ENCODE results near the gene LCN15. TPM values are rescaled to one million over a fixed set of nuclear protein-coding genes. Genes with fewer than 3 reads are reported as not detected.

LCN15 gene
- total RNA-seq, 1 donor from 2014 or later = not detected

DNA sequence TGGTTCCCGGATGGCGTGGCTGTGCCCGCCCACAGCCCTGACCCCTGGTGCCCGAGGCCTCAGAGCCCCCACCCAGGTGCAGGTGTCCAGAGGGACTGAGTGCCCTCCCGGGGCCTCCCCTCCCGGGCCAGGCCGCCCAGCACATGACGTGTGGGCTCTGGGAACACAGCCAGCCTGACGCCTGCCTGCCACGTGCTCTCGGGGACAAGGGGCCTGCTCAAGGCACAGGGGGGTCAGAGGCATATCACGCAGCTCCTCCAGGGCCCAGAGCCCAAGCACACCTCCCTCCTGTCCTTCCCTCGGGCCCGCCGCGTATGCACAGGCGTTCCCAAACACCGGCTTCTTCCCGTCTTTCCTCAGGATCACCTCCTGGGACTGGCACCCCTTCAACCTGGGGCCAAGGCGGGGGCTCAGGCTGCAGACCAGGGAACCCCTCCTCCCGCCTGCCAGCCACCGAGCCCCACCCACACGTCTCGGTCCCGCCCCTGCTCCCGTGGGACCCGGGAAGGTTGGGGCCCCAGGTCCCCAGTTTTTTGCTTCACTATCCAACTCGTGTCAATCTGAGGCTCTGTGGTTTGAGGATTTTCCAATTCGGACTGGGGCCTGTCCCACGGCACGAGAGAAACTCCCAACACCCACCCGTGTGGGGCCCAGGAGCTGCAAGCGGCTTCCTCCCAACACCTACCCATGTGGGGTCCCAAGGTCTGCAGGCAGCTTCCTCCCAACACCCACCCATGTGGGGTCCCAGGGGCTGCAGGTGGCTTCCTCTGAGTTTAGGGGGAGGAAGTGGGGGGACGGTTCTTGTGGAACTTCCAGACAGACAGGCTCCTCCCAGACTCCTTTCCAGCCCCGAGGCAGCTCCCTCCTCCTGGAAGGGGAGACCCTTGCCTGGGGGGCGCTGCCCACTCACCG lies 23.1 kb downstream of the LCN15 start:
- DNase-seq = no peak

DNA sequence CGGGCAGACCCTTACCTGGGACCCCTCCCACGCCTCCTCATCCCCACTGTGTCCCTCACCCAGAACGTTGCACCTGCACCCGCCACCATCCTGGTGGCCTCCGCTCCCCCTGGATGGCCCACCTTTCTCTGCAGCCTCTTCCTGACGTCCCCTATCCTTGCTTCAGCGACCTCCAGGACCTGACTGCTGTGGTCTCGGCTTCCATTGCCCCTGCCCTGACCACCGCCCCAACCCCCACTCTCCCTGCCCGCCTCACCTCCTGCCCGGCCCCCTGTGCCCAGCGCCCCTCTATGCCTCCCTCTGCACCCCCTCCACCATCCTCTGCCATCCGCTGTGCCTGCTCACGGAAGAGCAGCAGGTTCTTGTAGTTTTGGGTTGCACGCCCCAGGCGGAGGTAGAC lies 23.8 kb downstream of the LCN15 start:
- DNase-seq = no peak

DNA sequence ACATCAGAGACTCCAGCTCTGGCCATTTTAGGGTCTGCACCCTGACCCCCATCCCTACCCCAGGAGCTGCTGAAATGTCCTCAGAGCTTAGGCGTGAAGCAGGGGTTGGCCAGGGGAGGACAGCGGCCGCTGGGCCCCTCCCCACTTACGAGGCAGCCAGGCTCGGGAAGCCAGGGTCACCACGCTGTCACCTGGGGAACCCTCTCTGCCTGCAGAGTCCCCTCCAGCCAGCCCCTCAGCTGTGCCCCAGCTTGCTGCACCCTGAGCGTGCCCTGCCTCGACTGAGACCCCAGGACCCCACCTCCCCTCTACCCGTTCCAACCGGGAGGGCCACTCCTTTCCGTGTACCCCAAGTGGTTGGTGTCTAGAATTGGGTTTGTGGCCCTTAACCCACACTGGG lies 24.2 kb downstream of the LCN15 start:
- DNase-seq = no peak

DNA sequence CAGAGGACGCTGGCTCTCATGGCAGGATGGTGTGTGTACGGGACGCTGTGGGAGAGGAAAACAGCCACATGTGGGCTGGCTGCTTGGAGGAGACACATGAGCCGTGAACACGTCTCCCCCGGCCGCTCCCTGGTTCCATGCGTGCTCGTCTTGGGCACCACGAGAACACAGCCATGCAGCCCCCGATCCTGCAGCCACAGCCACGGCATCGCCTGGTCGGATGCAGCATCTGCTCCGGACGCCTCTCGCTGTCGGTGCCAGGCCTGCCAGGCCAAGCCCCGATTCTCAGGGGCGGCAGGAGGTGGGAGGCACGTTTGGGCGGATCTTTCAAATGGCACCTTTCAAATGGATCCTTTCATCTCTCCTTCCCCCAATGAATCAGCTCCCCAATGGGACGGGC lies 24.8 kb downstream of the LCN15 start:
- DNase-seq = no peak

DNA sequence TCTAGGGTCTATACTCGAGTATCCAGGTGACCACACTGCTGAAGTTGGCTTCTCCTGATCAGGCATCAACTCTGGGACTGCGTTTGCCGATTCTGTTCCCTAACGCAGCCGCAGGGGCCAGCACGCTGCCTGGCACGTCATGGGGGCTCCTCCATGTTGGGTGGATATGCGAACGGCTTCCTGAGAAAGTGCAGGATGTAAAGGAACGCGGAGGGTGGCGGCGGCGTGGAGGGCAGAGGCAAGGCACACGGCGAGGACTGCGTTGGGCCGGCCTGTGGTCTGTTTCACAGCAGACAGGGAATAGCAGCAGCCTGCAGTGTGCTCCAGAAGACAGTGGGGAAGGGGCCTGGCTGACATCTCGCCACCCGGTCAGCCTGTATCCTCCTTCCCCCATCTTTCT lies 25.4 kb downstream of the LCN15 start:
- no peak for DNase-seq

DNA sequence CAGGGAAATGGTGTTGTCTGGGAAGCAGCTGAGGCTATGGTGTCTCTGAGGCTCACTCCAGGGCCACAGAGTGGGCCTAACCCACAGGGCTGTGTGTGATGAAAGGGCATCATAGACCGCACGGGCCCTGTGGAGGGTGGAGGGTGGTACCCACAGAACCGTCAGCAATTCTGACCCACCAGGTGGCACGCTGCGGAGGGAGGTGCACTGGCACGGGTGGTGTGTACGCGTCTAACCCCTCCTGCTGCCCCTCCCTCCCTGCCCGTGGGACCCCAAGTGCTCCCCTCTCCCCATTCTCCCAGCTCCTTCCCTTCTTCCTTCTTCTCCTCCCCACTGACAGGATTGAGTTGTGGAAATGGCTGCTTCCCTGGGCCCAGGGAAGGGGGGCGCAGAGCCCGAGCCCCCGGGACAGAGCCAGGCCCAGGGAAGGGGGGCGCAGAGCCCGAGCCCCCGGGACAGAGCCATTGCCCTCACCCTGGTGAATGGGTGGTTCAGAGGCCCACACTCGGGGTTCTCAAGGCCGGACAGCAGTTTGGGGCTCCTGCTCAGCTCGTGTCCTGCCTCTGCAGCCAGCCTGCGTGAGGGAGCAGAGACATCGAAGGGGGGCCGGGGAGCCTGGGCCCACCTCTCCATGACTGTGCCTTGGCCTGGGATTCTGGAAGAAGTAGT lies 28.4 kb downstream of the LCN15 start:
- DNase-seq = no peak

DNA sequence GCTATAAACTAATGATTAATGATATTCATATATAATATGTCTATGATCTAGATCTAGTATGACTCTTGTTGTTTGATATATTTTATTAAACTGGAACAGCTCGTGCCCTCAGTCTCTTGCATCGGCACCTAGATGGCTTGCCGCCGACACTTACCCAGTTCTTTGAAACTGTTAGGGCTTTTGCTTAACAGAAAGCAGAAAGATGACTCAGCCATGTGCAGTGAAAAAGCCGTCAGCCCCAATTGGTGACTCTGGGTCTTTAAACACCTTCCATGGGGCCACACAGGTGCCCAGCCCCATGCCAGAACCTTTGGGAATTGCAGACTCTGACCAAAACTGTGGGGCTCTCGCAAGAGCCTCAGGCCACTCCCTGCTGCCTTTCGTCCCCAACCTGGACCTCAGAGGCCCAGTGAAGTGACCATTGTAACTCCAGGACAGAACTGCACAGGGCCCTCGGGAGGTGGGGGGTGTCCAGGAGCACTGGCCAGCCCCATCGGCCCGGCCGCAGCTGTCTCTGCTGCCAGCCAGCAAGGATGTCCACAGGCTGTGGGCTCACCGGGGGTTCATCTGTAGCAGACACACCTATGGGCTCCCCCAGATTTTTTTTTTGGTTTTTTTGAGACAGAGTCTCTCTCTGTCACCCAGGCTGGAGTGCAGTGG lies 29.4 kb downstream of the LCN15 start:
- no peak for DNase-seq

DNA sequence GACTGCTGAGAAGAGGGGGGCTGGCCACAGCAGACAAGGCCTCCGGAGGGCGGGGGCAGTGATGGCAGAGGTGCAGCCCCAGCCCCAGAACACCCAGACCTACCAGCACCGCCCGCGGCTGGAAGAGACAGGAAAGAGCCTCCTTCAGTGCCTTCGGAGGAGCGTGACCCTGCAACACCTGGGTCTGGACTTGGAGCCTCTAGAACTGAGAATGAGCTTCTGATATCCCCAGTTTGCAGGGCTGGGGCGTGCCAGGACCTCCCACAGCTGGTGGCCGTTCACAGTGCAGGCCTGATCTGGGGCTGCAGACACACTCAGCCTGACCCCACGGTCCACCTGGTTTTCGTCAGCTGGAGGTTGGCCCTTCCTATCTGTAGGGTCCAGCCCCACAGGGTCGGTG lies 30.7 kb downstream of the LCN15 start:
- no peak for DNase-seq

DNA sequence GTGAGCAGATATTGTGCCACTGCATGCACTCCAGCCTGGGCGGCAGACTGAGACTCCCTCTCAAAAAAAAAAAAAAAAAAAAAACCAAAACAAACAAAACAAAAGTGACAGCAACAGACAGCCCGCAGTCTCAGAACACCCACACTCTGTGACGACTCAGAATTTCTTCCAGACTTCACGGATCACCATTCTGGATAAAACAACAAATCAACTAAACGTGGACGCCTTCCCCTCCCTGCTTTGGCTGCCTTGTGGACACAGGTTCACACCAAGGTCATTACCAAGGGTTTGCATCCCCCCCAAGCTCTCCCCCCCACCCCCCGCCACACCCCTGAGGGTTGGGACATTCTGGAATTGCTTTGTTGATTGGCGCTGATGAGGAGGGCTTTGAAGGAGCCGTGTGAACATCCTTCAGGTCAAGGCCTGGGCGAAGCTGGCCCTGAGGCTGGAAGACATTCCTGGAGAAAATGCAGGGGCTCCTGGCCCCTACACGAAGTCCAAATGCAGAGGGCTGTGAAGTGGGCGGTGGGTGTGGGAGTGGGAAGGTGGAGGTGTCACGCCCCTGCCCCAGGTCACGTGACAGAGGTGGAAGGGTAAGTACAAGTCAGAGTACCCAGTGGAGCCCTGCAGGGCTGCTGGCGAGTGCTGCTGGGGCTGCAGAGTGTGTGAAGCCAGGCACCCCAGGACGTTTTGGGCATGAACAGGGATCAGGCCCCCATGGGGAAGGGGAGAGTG lies 31.7 kb downstream of the LCN15 start:
- no peak for DNase-seq

DNA sequence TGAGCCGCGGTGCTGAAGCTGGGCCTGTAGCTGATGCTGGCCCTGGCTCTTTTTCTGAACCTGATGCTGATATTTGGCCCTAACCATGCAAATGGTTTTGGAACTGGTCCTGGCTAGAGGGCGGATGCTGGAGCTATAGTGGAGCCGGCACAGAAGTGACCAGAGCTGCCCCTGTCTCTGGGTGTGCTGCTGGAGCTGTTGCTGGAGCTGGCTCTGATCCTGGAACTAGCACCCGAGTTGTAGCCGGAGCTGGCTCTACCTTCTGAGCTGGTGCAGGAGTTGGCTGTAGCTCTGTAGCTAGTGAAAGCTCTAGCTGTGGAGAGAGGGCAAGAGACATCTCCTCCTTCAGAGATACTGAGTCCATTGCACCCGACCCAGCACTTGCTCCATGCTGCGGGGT lies 34.4 kb downstream of the LCN15 start:
- no peak for DNase-seq

DNA sequence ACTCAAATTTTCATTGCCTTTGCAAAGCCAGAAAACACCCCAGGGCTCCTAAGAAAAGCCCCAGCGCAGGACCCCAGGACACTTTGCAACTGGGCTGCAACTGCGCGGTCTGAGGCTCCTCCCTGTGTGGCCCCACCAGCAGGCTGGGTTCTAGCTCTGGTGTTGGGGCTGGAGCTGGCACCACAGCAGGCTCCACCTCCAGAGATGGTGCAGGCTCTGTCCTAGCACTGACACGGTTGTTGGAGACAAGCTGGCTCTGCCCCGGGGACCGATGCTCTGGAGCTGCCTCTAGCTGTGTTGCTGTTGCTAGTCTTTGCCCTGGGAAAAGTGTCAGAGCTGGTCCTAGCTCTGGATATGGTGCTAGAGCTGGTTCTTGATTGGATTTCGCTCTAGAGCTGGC lies 35.2 kb downstream of the LCN15 start:
- DNase-seq = no peak

DNA sequence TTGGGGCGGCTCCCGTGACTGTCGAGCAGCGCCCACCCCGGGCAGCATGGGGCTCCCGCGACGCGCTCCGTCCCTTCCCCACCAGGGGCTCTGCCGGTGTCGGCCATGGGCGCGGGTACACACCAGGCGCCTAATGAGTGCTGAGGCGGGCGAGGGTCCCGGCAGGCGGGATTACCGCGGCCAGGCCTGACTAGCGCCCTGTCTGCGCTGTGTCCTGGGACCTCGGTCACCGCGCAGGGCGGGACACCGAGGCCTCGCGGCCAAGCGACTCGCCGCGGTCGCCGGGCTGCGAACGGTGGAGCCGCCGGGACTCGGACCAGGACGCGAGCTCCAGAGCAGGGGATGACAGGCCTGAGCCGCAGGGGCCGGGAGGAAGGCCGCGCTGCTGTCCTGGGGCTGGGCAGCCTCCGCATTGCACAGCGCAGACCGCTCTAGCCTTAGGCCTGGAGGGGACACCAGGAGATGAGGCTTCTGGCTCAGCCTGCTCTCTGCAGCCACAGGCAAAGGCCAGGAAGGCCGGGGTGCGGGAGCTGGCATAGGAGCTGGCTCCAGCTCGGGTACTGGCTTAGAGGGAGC lies 35.7 kb downstream of the LCN15 start:
- no peak for DNase-seq

DNA sequence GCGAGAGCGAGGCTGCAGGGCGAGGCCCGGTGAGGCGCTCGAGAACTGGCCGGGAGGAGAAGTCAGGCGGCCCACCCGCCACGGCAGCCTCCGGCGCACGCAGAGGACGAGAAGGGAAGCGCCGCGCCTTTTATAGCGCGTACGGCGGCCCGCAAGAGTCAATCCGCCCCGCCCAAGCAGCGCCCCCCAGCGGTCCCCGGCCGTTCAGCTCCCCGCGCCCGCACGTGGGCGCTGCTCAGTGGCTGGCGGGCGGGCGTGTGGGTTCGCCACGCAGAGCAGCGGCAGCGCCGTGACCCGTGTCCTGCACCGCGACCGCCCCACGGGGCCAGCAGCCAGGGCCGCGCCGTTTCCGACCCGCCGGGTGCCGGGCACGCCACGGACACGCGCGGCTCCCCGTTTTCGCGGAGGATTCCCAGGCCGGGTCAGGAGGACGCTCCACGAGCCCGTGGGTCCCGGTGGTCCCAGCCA lies 36.2 kb downstream of the LCN15 start:
- DNase-seq = peak; percentile 74

DNA sequence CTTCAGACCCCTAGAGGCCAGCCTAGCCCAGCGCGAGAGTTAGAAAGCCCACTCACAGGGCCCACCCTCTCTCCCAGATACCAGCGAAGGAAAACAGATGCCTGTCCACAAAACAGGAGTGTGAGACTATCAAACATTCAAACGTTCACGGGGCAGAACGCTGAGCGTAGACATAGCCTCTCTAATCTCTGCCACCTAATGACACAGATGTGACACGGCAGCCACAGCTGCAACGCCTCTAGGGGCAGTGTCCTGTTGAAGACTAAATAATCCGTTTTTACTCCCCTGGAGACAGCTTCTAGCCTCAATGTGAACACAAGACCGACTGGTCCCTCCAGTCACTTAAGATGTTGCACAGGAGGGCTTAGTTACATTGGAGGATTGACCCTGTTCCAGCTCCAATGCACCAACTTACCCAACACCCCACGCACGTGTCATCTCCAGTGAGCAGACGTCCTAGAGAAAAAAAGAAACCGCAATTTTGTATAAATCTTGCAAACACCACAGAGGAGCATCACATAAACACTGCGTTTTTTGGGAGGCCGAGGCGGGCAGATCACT lies 37.6 kb downstream of the LCN15 start:
- no peak for DNase-seq

DNA sequence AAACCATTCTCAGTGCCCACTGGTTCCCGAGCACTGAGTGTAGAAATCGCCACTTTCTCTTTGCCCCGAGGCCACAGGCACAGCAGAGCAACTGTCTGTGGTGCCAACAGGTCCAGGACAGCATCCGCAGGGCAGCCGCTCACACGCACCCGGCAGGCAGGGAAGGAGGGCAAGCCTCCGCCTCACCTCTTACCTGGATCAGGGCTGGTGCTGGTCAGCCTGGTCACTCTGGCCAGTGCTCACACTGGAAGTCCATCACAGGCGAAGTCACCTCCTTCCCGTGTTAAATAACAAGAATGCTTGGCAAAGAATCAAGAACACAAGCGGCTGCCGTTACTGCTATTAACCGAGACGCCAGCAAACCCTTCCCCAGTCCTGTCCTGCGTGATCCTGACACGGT lies 38.2 kb downstream of the LCN15 start:
- DNase-seq = no peak

DNA sequence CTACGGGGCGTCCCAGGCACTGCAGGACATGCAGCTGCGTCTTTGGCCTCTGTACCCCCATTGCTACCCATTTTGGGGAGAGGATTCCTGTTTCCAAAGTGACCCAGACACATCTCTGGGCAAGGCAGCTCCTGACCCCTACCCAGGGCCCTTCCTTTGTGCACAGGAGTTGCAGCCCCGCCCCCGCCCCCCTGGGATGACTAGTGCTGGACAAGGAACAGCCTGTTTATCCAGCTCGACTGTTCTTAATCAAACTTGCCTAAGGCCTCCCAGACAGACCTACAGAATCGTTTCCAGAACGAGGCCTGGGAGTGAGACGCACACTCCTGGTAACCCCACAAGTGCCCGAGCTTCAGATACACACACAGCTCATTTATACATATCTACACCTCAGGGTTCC lies 38.7 kb downstream of the LCN15 start:
- no peak for DNase-seq

DNA sequence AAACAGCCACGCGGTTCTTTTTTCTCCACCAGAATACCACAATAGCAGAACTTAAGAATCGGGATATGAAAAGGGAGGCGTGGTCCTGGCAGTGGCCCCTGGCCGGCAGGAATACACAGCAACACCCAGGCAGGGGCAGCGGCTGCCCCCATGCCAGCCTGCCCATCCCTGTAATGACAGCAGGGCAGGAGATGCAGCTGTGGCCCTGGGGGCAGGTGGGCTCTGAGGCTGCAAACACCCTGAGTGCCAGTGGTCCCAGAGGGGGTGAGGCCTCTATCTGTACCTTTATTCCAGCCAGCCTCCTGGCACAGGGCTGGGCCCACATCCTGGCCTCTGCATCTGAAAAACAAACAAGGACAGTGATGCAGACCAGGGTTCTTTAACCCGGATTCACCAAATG lies 39.5 kb downstream of the LCN15 start:
- DNase-seq = no peak

DNA sequence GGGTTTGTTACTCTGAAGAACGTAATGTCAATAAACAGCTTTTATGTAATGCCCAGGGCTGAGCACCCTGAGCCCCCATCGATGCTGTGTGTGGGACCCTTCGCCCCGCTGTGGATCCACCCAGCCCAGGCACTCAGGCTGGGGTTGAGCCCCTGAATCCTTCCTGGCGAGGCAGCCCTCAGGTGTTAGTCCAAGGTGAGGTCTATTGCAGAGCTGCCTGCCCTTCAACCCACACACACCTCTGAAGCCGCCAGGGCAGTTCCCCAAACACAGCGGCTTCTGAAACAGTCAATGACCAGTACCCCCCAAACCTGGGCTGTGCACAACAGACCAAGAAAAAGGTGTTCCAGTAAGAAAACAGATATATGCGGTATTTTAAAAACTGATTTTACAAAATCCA lies 40.3 kb downstream of the LCN15 start:
- DNase-seq = no peak

DNA sequence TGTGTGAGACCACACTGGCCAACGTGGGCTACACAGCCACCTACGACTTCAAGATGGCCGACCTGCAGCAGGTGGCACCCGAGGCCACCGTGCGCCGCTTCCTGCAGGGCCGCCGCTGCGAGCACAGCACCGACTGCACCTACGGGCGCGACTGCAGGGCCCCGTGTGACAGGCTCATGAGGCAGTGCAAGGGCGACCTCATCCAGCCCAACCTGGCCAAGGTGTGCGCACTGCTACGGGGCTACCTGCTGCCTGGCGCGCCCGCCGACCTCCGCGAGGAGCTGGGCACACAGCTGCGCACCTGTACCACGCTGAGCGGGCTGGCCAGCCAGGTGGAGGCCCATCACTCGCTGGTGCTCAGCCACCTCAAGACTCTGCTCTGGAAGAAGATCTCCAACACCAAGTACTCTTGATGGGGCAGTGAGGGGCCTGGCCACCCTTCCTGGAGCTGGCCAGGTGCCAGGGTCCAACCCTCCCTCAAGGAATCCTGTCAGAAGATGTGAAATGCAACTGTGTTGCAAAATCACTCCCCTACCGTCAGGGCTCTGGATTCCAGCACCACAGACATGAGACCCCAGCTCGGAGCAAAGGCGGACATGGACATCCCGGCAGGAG lies 40.8 kb downstream of the LCN15 start:
- no peak for DNase-seq

DNA sequence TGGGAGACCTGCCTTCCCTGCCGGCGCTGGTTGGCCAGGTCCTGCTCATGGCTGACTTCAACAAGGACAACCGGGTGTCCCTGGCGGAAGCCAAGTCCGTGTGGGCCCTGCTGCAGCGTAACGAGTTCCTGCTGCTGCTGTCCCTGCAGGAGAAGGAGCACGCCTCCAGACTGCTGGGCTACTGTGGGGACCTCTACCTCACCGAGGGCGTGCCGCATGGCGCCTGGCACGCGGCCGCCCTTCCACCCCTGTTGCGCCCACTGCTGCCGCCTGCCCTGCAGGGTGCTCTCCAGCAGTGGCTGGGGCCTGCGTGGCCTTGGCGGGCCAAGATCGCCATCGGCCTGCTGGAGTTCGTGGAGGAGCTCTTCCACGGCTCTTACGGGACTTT lies 41.4 kb downstream of the LCN15 start:
- DNase-seq = no peak

Measured in occipital lobe (tissue), 2 donors.